A172 (cell line): ENCODE results near the gene C1QTNF2. TPM values are rescaled to one million over a fixed set of nuclear protein-coding genes. Genes with fewer than 3 reads are reported as not detected.

Source experiments
- DNase-seq: peaks from one replicate; pipeline ENCODE4 v3.0.0-alpha.2; 2015; ENCODE audit warnings: low spot score
- total RNA-seq: library from RNA; depleted of rRNA; stranded (reverse); fragments of >200 nt; shearing (Covaris generic); gene quantifications from 2 replicates; pipeline ENCODE4 v1.2.3, GENCODE V29; 2014

The C1QTNF2 gene
- total RNA-seq, 1 experiment from 2014 or later, result 1.5 TPM

DNA sequence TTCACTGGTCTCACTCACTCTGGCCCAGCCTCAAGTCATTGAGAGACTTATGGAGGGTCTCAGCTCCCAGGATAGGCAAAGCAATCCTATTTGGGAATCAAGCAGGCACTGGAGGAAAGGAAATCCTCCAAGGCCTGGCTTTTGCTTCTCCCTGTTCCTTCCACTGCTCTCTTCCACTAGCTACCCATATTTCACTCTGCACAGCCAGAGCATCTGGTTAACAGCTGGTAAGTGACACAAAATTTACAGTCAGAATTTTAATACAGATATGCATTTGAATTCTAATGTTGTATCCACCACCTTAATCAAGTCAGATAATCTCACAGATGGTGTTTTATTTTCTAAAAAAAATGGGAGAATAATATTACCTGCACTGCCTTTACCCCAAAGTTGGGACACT is 868 bp upstream of the C1QTNF2 start:
- DNase-seq, result no peak

GRCh38 chr5:160370713-160371034 is 248 bp upstream of the C1QTNF2 start:
- no peak for DNase-seq

GRCh38 chr5:160367885-160368284 is 2.5 kb downstream of the C1QTNF2 start:
- no peak for DNase-seq

DNA sequence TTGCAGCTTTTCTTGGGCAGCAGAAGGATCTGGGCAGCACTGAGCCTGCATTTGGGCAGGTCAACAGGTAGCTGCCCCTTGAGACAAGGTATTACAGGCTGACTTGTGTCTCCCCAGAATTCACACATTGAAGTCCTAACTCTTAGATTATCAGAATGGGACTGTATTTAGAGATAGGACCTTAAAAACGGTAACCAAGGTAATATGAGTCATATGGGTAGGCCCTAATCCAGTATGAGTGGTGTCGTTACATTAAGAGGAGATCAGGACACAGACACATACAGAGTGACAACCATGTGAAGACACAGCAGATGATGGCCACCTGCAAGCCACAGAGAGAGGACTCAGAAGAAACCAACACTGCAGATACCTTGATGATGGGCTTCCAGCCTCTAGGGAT is 3.2 kb downstream of the C1QTNF2 start:
- no peak for DNase-seq

DNA sequence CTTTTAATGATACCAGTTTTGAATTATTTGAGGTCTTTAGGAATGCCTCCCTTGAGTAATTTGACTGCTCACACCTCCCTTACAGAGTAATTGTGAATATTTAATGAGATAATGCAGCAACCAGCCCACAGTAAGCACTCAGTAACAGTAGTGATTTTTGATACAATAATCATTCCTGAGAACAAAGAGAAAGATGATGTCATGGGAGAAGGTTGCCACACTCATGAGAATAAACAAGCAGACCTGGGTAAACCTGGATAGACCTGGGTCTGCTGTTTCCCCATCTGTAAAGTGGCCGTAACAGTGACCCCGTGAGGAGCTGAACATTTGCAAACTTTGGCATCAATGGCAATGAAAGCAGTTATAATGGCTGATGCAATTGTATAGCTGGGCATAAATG is 4.2 kb downstream of the C1QTNF2 start:
- DNase-seq, result no peak

DNA sequence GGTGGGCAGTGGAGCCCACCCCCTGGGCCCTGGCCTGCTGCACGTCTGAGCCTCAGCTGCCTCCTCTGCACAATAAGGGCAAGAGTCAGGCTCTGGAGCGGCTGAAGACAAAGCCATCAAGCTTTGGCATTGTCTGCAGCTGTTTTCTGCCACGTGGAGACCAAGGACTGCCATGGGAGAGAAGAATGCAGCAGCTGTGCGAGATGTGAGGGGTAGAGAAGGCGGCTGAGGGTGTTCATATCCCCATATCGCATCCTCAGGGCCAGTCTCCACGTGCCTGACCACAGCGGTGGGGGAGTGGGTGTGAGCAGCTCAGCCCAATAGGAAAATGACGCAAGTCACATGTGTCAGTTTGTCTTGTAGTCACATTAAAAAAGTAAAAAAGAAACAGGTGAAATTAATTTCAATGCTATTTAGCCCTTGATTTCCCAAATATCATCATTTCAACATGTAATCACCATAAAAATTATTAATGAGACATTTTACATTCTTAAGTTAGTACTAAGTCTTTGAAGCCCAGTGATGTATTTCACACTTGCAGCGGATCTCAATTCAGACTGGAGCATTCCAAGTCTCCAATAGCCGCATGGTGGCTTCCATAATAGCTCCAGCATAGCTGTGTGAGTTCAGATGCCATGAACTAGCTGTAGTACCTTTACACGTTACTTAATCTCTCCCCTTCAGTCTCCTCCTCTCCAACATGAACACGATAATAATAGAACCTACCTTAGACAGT is 6.6 kb downstream of the C1QTNF2 start:
- no peak for DNase-seq

DNA sequence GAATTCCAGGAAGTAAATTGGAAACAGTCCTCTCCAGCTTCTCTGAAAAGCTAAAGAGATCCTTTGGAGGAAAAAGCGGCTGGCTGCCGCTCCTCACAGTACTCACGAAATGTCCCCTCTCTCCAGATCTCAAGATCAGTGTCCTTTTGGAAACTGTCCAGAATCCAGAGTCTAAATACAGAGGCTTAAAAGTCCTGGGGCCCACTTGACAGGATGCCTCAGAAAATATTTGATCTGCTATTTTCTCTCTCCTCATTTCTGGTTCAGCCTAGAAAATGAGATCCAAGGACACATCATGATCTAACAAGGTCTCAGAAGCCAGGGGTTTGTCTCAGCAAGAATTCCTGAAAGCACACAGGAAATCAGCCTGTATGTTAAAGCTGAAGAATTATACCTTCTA is 7.2 kb downstream of the C1QTNF2 start:
- no peak for DNase-seq

DNA sequence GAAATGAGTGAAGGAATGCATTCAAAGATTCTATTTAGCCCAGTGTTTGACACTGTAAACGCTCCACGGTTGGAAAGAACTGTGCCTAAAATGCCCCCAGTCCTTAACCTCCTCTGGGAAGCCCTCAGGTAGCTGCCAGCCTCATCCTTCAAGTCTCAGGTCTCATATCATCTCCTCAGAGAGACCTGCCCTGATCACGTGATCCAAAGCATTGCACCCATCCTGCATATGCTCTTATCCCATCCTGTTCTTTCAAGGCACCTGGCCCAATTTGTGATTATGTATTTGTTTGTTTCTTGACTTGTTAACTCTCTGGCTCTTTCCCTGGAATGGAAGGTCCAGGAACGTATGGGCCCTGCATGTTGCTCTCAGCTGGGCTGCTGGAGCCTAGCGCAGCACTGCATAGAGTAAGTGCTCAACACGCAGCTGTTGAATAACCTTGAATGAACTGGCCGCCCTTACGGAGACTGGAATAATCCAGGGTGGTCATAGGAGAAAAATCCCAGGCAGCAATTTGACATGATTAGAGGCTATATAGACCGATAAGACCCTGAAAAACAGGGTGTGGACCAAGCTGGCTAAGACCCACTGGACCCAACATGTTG is 8.7 kb downstream of the C1QTNF2 start:
- no peak for DNase-seq

- no peak for DNase-seq
Observed at GRCh38 chr5:160360310-160360709, 10.1 kb downstream of the C1QTNF2 start.

DNA sequence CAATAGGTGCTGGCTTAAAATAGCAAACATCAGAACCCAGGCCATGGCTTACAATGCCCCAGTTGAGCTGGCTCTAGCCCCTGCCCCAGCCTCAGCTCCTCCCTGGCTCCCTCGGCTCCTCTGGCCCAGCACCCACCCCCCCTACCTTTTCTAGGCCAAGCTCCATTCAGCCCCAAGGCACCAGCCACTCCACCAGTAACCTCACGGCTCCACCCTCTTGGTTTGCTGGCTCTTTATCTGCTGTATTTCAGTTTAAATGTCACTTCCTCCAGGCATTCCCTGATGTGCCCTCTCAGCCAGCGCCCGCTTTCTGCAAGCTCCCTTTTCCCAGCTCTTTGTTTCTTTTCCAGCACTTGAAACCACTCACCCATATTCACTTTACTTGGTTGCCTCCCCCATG is 10.6 kb downstream of the C1QTNF2 start:
- no peak for DNase-seq

- DNase-seq, result no peak
Observed at GRCh38 chr5:160359242-160359641, 11.2 kb downstream of the C1QTNF2 start.

DNA sequence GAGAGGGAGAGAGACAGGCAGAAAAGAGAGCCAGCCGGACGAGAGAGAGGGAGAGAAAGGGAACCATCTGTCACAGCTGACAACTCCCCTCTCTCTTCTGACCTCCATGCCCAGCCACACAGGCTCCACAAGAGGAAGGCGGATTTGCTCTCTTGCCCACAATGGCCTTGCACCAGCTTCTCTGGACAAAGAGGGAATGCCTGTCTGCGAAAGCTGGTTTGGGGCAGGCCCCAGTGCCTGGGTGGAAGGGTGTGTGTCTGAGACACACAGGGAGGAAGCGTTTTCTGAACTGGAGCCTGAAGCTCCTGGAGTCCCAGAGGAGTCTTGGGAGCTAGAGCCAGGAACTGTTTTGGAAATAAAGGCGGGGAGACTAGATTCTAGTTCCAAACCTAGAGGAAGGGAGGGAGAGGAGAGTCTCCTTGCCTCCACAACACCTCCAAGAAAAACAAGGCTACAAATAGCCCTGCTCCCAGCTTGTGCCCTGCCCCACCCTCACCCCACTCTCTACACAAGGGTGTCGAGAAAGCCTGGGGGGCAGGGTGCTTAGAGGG is 12.5 kb downstream of the C1QTNF2 start:
- DNase-seq, result no peak

GRCh38 chr5:160357394-160357793 is 13.0 kb downstream of the C1QTNF2 start:
- no peak for DNase-seq

- no peak for DNase-seq
Observed at GRCh38 chr5:160356550-160357347, 13.7 kb downstream of the C1QTNF2 start.

DNA sequence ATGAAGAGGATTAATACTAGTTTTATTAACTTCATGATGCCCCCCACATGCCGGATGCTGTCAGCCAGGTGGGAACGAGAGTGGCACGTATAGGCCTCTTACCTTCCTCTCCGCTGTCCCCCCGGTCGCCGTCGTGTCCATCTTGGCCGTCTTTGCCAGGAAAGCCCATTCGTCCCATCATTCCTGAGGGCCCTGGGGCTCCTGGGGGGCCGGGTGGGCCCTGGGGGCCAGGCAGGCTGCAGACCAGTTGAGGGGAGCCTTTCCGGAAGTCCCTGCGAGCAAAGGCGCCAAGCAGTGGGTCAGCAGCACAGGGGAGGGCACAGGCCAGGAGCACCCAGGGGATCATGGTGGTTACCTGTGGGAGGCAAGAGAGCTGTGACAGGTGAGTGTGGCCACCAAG is 15.8 kb downstream of the C1QTNF2 start:
- DNase-seq, result no peak

DNA sequence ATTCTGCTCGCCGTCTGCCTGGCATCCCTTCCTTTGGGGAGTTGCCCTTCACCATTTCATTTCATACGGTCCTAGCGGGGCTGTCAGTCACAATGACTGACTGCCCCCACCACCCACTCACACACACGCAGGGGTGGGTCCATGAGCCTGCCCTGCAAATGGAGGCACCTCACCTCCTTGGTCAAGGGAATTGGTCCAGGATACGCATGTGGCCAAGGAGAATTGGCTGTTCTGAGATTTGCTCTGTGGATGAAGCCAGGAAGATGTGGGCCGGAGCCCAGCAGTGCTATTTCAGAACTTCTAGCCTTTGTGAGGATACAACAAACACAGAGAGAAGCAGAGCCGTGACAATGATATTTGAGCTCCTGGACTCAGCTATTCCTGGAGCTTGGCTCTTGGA is 17.0 kb downstream of the C1QTNF2 start:
- DNase-seq, result no peak

- no peak for DNase-seq
Observed at GRCh38 chr5:160352308-160352707, 18.1 kb downstream of the C1QTNF2 start.

DNA sequence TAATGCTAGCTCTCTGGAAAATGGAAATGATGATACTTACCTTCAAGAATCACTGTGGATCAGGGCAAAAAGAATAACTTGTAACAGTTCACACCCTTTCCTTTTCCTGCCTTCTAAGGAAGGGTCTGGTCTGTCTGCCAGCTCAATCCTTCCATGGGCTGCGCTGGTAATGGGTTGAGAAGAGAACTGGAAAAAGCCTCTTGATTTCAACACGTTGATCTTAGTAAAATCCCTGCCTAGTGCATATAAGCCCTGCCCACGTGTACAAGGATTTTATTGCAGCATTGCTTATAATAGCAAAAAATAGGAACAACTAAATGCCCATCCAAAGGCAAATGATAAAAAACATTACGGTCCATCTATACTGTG is 20.5 kb downstream of the C1QTNF2 start:
- no peak for DNase-seq

DNA sequence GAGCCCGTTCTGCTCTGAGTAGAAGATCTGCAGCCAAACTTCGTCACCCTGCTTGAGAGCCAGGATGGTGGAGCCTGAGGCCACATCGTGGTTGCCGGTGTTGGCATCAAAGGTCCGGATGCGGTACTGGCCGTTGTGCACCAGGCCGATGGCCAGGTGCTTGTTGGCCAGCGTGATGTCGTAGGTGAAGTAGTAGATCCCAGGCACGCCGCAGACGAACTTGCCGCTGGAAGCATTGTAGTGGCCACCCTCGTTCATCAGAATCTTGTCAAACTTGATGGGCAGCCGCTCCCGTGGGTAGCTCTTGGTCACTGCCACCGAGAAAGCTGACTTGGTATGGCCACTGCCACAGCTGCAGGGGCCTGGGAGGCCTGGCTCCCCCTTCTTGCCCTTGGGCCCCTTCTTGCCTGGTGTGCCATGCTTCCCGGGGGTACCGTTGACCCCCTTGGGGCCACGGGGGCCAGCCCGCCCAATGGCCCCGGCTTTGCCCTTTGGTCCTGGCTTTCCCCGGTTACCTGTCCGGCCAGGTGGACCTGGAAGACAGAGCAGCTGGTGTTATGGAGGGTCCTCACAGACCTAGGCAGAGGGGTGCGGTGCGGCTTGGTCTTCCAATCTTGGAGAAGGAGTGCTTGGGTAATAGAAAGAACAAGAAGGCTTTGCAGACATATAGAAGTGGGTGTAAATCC is 21.0 kb downstream of the C1QTNF2 start:
- no peak for DNase-seq

DNA sequence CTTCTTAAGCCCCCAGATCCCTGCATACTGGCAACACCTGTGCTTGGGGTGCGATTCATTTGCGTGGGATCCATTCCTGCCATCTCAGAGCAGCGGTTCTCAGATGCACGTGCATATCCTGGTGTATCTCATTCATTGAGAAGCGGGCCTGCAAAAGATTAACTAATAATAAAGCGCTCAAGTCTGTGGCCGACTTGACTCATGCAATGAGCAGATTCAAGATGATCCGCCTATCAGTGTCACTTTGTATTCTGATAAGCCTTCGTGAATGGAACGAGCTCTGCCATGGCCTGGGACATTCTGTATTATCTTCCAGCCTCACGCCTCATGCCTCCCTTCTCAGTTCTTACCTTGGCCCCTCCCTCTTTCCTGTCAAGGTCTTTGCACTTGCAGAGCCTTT is 22.3 kb downstream of the C1QTNF2 start:
- DNase-seq, result no peak

- DNase-seq, result no peak
Observed at GRCh38 chr5:160347448-160347847, 23.0 kb downstream of the C1QTNF2 start.

DNA sequence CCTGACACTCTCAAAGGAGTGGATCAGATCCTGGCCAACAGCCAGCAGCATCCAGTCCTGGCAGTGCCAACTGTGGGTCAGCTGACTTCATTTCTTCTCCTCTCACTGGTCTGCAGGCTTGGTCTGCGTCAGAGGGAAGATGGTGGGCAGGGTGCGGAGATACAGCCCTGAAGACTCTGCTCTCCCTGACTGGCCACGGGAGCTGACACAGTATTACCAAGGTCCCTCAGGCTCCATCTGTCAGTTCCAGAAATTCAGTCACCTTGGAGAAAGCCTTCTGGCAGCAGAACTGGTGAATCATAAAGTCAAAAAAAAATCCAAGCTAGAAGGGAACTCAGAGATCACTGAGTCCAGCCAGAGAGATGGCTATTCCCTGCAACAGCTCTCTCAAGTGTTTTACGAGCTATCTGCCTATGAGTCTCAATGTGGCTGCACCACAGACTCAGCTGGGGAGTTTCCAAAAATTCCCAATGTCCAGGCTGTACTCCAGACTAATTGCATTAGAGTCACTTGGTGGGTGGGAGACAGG is 27.9 kb downstream of the C1QTNF2 start:
- DNase-seq, result peak; percentile 75
